GM18511 (cell line): ENCODE data around the gene OMP.
"Not testable (repeated sequence)": the region's sequence is repeated elsewhere in the genome, so short reads cannot be mapped to it uniquely, and the experiment has no call there.

Source experiments
- ATAC-seq: cut with Tn5 transposase; IDR thresholded peaks from one replicate; pipeline ENCODE4 v1.9.1; 2021; ENCODE audit warnings: mild to moderate bottlenecking, moderate library complexity; ENCODE audit not compliant: unreplicated experiment

OMP gene

DNA sequence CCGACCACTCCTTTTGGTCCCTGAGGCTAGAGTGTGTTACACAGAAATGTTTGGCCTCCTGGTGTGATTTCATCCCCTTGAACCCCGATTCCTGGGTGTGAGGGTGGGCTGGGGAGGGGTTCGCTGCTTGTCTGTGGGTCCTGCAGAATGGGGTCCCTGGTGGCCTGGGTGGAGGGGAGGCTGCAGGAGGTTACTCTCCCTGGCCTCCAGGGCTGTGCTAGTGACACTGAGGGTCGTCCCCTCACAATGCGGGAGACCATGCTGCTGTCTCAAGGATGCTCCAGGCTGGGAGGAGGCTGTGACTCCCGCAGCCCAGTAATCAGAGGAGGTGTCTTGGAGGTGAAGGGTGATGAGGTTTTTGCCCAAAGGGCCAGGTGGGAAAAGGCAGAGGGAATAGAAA, 17.0 kb upstream of the OMP start:
- no peak for ATAC-seq

DNA sequence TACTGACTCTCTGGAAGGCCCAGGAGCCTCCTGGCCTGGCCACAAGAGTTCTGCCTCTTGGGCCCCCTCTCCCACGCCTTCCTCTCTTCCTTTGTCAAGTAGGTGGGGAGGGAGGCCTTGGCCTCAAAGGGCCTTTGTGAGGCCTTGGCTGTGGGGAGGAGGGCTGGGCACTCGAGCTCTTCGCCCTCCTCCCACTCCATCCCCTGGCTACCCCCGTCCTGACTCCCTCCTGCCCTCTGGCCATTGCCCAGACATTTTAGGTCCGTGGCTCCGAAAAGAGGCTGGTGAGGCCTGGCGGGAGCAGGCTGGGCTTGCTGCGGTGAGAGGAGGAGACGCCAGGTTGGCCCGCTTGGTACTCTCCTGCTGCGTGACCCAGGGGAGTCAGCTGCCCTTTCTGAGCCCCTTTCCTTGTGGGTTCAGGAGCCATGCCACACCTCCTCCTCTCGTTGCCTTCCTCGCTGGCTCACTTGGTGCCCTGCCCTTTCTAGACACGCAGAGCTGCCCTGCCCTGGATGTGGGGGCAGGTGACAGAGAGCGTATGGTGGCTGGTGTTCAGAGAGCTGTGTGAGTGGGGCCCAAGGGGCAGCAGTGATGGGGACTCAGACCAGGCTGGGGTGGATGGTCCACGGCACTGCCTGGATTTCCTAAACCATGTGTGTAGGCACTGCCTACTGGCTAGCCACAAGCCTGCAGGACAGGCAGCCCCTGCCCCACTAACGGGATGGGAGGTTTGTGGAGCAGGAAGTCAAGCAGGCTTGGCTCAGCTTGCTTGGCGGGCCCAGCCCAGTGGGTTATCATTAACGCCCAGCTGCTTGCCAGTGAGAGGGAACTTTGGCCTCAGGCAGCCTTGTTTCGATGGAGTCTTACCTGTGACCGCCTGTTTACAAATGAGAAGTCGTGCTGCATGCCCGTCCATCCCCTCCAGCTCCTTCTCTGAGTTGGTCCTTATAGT, 15.8 kb upstream of the OMP start:
- no peak for ATAC-seq

DNA sequence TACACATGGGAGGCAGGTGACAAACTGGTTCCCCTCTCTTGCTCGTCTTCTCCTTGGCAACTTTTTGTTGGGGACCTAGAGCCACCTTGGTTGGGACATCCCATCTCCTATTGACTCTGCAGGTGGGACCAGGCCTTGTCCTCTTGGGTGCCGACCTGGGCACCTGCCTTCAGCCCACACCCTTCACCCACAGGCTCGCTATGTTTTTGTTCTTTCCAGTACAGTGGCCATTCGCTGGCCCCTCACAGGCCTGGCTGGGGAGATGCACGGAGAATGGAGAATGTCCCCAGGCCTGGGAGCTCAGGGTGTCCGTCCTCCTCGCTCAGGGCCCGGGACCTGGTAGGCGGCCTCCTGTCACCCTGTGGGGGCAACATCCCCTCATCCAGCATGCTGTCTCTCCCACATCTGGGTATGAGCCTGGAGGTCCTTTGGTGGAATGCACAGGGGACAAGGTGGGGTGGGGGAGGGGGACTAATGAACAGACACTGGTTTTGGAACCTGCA, 14.9 kb upstream of the OMP start:
- ATAC-seq = no peak

DNA sequence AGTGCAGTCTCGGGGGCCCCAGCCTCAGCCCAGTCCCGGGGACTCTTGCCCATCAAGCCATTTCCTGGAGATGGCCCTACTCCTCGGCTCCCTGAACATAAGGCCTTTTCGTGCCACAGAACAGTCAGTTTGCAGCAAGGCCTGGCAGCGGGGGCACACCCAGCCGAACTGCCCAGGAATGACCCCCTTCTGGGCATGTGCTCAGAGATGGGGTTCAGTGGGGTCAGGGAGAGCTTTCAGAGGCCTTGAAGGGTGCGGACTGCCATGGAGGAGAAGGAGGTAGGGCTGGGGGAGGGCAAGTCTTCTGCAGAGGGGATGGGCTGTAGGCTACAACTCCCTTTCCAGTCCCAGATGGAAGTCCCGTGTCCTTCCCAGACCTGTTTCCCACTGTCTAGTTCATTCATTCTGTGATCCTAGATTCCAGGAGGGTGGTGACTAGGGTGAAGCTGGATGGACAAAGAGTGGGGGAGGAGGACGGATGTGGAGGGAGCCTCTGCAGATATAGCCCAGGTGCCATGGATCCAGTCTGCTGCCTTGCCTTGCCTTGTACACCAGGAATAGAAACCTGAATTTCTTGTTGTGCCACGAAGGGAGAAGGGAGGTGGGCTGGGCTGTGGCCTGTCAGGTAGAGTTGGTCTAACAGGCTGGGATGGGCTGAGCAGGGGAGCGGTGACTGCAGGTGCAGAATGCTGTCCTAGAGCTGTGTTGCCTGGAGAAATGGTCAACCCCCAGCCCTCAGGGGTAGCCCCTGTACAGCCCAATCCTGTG, 14.2 kb upstream of the OMP start:
- no peak for ATAC-seq

DNA sequence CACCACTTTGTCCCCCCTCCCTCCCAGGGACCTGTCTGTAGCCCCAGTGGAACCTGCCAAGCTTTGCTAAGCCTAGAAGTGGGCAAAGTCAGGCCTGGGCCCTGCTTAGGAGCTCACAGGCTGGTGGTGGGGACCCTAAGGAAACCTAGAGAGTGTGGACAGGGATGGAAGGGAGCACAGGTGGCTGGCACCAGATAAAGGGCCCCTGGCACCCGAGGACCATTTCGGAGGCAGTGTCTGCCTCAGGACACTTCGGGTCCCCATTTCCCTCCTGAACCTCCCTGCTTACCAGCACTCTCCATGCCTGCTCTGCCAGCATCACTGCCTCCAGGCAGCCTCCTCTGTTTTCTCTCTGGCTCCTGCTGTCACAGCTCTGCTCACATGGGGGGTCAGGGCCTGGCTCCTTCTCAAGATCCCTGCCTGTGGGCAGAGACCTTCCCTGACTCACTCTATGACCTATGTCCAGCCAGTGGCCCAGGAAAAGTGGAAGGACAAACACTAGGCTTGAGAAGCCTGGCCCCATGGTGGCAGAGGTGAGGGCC, 13.6 kb upstream of the OMP start:
- ATAC-seq = no peak

DNA sequence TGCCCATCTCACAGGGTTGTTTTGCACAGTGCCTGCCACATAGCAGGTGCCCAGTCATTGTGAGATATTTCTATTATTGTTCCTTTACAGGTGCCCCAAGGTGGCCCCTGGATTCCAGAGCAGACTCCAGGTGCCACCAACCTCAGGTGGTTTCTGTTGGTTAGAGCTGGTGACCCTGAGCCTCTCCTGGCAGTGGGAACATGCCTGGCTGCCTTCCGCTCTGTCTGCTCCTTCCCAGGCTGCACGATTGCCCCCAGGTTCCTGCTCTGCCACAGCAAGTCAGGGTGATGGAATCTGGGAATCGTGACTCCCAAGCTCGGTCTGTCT, 12.6 kb upstream of the OMP start:
- no peak for ATAC-seq

DNA sequence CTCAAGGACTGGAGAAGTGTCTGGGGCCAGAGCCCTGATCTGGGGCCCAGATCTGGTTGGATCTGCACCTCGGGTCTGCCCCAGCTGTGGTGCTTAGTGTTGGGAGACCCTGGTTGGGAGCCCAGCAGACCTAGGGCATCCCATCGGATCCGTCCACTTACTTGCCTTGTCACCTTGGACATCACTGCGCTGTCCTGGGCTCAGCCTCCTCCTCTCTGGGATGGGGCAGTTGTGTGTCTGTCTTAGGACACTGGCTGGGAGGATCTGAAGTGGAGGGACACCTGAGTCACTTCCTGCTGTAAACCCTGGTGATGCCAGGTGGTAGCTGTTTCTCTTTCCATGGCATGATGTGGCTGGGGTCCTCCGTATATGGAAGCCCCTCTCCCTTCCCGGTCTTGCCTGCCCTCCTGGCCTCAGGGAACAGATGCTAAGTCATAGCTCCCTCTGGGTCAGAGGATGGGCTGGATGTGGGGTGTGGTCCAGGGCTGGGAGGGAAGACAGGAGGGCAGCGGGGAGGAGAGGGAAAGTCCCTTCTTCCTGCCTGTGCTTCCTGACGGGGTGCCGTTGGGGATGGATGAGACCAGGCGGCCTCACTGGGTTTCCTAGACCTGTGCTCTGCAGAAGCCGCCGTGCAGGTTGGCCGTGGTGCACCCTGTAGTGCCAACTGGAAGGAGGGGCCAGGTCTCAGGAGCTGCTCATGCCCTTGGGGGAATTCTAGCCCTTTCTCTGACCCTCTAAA, 12.1 kb upstream of the OMP start:
- ATAC-seq = no peak

DNA sequence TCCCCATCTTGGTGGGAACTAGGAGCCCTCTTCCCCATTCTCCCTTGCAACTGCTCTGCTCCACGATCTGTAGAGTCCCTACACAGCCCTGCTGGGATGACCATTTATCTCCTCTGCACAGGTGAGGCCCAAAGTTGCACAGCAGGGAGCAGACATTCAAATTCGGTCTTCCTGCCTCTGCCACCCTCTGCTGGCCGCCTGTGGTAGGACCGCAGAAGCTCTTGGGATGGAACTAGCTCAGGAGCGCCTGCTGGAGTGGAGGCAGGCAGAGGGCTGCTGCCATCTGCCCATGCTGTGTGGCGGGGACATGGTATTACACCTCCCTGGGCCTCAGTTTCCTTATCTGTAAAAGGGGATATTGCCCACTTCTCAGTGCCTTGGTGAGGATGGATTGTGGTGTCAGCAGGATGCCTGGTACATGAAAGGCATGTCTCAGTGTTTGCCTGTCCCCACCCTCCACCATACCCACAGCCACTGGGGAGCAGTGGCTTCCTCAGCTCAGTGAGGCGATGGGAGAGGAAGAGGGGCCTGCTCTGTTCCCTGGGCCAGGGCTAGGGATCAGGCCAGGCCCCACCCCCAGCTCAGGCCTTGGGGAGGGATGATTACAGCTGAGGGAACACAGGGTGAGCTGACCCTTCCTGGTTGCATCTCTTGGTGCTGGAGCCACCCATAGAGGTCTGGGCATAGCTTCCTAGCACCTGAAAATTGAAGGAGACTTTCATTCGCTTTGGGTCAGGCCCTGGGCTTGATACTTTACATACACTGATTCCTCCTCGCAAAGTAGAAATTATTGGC, 11.3 kb upstream of the OMP start:
- ATAC-seq = peak; percentile 88

DNA sequence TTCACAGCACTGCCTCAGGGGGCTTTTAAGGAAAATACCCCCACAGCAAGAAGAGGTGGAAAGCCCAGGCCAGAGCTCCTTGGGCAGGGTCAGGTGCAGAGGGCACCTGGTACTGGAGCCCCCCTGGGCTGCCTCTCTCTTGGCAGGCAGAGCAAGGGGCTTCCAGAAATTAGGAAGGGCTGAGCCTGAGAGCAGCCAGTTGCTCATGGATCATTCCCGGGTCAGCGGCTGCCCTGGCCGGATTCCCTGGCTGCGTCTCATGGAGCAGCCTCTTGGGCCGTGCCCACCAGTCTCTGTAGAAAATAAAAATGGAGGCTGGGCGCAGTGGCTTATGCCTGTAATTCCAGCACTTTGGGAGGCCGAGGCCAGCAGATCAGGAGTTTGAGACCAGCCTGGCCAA, 10.3 kb upstream of the OMP start:
- ATAC-seq = no peak

DNA sequence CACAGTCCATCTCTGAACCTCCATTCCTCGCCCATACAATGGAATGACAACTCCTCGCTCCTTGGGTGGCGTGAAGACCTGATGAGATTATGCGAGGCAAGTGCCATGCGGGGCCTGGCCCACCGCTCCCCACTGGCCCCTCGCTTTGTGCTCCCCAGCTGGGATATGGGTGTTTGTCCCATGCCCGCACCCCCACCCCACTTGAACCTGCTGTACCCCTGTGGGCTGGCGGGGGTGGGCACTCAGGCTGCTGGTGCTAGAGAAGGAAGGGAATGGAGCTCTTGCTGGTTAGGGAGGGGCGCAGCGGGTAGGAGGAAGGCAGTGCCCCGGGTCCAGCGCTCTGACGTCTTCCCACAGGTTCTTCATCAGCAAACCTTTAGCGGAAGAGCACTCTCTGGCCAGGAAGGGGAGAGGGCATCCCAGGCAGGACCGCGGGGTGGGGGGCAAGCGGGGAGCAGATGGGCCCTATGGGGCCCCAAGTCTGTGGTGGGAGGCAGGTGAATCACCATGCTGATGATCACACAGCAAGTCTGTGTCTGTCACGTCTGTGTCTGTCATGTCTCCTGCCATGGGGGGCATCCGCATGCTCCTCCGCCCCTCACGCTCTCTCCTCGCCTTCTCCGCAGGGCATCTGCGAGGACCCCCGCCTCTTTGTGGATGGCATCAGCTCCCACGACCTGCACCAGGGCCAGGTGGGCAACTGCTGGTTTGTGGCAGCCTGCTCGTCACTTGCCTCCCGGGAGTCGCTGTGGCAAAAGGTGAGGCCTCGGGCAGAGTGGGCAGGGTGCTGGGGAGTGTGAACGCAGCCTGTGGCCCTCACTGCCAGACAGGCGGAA, 9.4 kb upstream of the OMP start:
- no peak for ATAC-seq

DNA sequence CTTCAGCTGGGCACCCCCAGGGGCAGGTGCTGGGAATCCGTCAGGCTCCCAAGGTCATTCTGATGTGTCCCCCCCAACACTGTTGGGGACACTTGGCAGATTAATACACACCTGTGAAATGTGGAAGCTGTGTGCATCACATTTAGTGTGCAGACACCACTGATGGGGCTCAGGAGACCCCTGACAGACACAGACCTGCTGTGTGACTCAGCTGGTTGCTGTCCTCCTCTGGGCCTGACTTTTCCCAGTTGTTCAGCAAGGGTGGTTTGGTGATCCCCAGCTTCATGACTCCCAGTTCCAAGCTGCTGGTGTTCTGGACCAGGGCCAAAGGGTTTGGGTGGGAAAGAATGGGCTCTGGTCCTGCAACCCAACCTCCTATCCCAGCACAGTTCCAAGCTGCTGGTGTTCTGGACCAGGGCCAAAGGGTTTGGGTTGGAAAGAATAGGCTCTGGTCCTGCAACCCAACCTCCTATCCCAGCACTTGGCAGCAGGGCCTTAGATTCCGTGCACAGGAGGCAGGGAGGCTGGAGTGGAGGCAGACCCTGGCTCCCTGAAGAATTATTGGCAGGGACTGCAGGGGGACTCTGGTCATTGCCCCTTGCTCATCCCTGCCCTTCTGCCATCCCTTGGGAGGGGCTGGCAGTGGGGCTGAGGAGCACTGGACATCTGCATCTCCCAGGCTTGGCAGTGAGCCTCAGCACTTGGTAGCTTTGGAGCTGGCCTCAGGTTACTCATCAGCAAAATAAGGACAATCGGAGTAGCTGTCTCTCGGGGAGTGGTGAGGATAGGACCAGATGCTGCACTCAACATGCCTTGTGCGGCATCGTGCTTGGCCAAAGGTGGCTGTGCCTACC, 8.4 kb upstream of the OMP start:
- no peak for ATAC-seq

DNA sequence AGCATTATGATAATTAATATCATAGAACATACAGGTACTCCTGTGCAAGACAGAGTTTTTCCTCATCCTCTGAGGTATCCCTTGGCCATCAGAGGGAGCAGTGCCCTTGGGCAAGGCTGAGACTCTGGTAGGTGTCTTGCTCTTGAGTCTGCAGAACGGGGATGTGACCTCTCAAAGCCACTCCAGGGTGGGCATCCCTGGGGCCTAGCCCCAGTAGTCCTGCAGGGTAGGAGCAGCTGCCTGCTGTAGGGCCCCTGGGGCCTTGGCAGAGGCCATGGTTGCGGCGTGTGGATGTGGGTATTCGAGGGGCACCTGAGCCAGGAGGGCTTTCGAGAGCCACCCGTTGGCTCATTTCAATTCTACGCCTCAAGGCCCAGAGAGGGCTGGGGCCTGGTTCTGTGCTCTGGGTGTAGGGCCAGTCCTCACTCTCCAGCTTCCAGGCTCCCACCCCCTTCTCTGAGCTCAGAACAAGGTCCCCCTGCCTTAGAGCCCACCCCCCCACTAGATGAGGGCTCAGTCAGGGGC, 7.7 kb upstream of the OMP start:
- no peak for ATAC-seq

DNA sequence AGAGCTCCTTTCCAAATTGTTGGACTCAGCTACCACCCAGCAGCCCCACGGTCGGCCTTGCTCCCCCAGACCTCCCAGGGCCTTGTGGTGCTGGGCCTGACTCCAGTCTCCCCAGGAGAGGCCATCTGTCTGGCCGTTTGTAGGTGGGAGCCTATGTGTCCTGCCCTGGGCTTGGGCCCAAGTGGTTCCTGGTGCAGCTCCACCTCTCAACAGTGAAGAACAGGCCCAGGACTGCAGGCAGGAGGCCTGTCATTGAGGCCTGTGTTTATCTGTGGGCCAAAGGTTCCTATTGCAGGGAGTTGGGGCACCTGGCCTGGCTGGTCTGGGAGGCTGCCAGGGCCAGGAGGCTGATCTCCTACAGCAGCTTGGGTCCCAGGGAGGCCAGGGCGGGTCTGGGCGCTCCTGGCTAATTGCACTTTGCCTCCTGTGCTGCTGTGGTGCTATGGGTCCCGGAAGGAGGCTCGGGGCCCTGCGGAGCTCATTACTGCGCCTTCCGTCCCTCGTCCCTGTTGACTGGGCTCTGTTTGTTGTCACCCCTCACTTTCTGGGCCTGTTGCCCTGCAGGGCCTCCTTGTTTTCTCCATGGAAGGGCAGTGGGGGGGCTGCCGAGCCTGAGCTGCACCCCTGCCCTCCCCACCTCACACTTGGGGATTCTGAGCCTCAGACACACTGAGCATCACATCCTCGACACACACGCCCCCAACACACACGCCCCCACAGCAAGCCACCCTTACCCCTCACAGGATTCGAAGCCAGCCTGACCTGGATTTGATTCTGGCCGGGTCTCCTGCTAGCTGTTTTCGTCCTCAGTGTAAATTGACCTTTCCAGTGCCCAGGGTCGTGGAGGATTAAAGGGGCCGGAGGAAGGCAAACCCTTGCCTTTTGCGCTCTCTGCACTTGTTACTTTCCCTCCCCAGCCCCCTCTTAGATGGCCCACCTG, 6.8 kb upstream of the OMP start:
- ATAC-seq = no peak

DNA sequence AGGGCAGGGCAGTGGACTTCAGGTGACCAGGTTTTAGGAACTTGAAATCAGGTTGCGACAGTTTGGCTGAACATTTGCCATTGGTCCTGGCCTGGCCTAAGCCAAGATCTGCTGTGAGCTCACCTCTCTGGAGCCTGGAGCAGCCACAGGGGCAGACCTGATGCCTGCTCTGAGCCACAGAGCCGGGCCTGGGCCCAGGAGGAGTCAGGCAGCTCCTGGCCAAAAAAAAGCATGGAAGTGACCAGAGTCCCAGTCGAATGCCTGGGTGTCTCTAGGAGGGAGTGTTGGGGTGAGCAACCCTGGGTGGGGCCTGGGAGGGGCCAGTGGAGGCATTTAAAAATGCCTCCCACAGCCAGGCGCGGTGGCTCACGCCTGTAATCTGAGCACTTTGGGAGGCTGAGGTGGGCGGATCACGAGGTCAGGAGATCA, 6.0 kb upstream of the OMP start:
- ATAC-seq = no peak

DNA sequence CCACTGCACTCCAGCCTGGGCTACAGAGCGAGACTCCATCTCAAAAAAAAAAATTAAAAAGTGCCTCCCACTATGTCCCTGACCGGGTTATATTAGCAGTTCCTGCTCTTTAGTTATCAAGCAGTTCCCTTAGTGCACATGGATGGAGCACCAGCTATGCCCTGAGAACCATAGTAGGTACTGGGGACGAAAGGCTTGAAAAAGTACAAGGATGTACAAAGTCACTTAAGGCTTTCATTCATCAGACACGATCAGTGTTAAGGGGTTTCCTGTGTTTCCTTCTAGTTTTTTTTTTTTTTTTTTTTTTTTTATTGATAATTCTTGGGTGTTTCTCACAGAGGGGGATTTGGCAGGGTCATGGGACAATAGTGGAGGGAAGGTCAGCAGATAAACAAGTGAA, 5.5 kb upstream of the OMP start:
- ATAC-seq = not testable (repeated sequence)

DNA sequence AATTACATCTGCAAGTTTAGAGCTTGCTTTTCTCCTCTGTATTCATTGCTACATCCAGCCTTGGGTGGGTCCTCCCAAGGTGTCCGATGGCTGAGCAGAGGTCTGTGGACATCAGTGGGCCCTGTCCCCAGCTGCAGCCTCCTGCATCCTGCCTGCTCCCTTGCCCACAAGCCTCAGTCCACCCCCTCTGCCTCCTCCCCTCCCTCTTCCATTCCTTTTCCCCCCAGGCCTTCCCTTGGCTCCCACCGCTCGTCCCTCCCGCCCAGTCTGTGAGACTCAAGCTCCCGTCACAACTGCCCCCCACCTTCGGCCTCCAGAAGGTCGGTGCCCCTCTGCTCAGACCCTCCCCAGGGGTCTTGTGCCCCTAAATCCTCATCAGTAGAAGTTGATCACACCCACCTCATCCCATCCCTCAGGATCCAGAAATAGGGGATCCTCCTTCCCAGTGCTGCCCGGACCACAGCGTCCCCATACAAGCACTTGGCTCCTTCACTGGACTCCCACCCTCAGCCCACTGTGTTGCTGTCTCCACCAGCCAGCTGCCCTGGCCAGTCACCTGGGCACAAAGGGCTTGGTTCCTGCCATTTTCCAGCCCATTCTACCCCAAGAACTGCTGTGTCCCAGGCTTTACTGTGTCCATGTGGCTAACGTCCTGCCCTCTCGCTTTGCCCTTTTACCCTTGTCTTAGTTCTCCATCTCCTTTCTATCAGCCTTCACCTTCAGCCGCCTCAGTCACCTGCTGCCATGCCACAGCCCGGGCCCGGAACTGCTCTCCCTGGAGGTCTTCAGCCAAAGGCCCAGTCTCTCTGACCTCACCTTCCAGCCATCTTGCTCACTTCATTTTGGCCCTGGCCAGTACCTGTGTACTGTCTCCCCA, 2.2 kb upstream of the OMP start:
- ATAC-seq = no peak
